Liver (tissue), 9 donors: ENCODE results near the gene TFF2. TPM values are rescaled to one million over a fixed set of nuclear protein-coding genes. Genes with fewer than 3 reads are reported as not detected.

Experiments used
- DNase-seq: peaks from one replicate; pipeline ENCODE4 v3.0.0-alpha.2; 2017; ENCODE audit warnings: low spot score
- H3K27ac ChIP-seq, 2 donors: one replicate each; pipeline ENCODE4 v1.7.0; 2013; ENCODE audit warnings: inconsistent platforms in 2 of 2, low read length in 2 of 2, control low read depth in 1 of 2, low read depth in 1 of 2, mild to moderate bottlenecking in 1 of 2
- H3K27me3 ChIP-seq, 4 donors: one replicate each; pipeline versions ENCODE4 v1.6.1 to v1.7.0; 2013; ENCODE audit warnings: low read length in 3 of 4, inconsistent platforms in 1 of 4, mild to moderate bottlenecking in 1 of 4, moderate library complexity in 1 of 4; ENCODE audit not compliant: control insufficient read depth in 4 of 4, insufficient read depth in 4 of 4
- H3K36me3 ChIP-seq, 4 donors: one replicate each; pipeline versions ENCODE4 v1.6.1 to v1.7.0; 2013; ENCODE audit warnings: low read length in 3 of 4, mild to moderate bottlenecking in 3 of 4, low read depth in 1 of 4, moderate library complexity in 1 of 4; ENCODE audit not compliant: control insufficient read depth in 4 of 4, insufficient read depth in 3 of 4
- H3K4me1 ChIP-seq, 4 donors: one replicate each; pipeline versions ENCODE4 v1.6.1 to v1.7.0; 2013; ENCODE audit warnings: low read length in 3 of 4, mild to moderate bottlenecking in 3 of 4, moderate library complexity in 1 of 4; ENCODE audit not compliant: control insufficient read depth in 4 of 4, insufficient read depth in 4 of 4
- H3K4me3 ChIP-seq, 3 donors: one replicate each; pipeline versions ENCODE4 v1.6.1 to v1.7.0; 2013; ENCODE audit warnings: low read length in 3 of 3, control low read depth in 1 of 3, low read depth in 1 of 3, mild to moderate bottlenecking in 1 of 3
- H3K9ac ChIP-seq, 2 donors: one replicate each; pipeline ENCODE4 v1.7.0; 2013; ENCODE audit warnings: low read length in 2 of 2, mild to moderate bottlenecking in 2 of 2, moderate library complexity in 2 of 2, control low read depth in 1 of 2, low read depth in 1 of 2
- H3K9me3 ChIP-seq, 4 donors: one replicate each; pipeline versions ENCODE4 v1.6.1 to v1.7.0; 2013; ENCODE audit warnings: low read length in 3 of 4; ENCODE audit not compliant: control insufficient read depth in 4 of 4
- CTCF ChIP-seq: fragments of 150-350 bp; IDR thresholded peaks from 2 replicates; pipeline ENCODE4 v1.5.1; 2017; ENCODE audit warnings: improper control_type of control experiment, low read depth, low read length; ENCODE audit not compliant: missing input control
- EGR1 ChIP-seq, 2 donors: IDR thresholded peaks; 2 replicates each; pipeline ENCODE4 v1.6.1; 2016 to 2018; ENCODE audit warnings: antibody characterized with exemption in 2 of 2, low read depth in 2 of 2
- FOXA1 ChIP-seq: IDR thresholded peaks from 2 replicates; pipeline ENCODE4 v1.6.1; 2016; ENCODE audit warnings: antibody characterized with exemption
- FOXA2 ChIP-seq: IDR thresholded peaks from 2 replicates; pipeline ENCODE4 v1.6.1; 2016; ENCODE audit warnings: antibody characterized with exemption
- GABPA ChIP-seq, 2 donors: IDR thresholded peaks in 1 of 2; conservative IDR thresholded peaks in 1 of 2; 2 replicates each; pipeline ENCODE4 v1.6.1; 2016; ENCODE audit warnings: antibody characterized with exemption in 2 of 2, mild to moderate bottlenecking in 1 of 2, moderate library complexity in 1 of 2
- HNF4A ChIP-seq, 2 donors: conservative IDR thresholded peaks; 2 replicates each; pipeline ENCODE4 v1.6.1; 2016; ENCODE audit warnings: antibody characterized with exemption in 2 of 2, mild to moderate bottlenecking in 2 of 2
- HNF4G ChIP-seq: IDR thresholded peaks from 2 replicates; pipeline ENCODE4 v1.6.1; 2016; ENCODE audit warnings: antibody characterized with exemption
- JUND ChIP-seq, 2 donors: IDR thresholded peaks; 2 replicates each; pipeline ENCODE4 v1.6.1; 2016; ENCODE audit warnings: antibody characterized with exemption in 2 of 2
- MAX ChIP-seq: IDR thresholded peaks from 2 replicates; pipeline ENCODE4 v1.6.1; 2016; ENCODE audit warnings: antibody characterized with exemption
- NR2F2 ChIP-seq: IDR thresholded peaks from 2 replicates; pipeline ENCODE4 v1.6.1; 2016; ENCODE audit warnings: antibody characterized with exemption
- RAD21 ChIP-seq, 2 donors: IDR thresholded peaks; 2 replicates each; pipeline ENCODE4 v1.6.1; 2016; ENCODE audit warnings: antibody characterized with exemption in 2 of 2, mild to moderate bottlenecking in 2 of 2
- REST ChIP-seq: IDR thresholded peaks from 2 replicates; pipeline ENCODE4 v1.6.1; 2016; ENCODE audit warnings: antibody characterized with exemption, mild to moderate bottlenecking
- RXRA ChIP-seq, 2 donors: IDR thresholded peaks; 2 replicates each; pipeline ENCODE4 v1.6.1; 2017 to 2018; ENCODE audit warnings: antibody characterized with exemption in 2 of 2, mild to moderate bottlenecking in 1 of 2
- SP1 ChIP-seq: IDR thresholded peaks from 2 replicates; pipeline ENCODE4 v1.6.1; 2018; ENCODE audit warnings: antibody characterized with exemption, mild to moderate bottlenecking
- TAF1 ChIP-seq: conservative IDR thresholded peaks from 2 replicates; pipeline ENCODE4 v1.6.1; 2016; ENCODE audit warnings: antibody characterized with exemption, mild to moderate bottlenecking
- YY1 ChIP-seq: IDR thresholded peaks from 2 replicates; pipeline ENCODE4 v1.6.1; 2016; ENCODE audit warnings: antibody characterized with exemption, mild to moderate bottlenecking
- ZBTB33 ChIP-seq: IDR thresholded peaks from 2 replicates; pipeline ENCODE4 v1.6.1; 2016; ENCODE audit warnings: antibody characterized with exemption
- WGBS: extraction: QIAGEN DNeasy Blood & Tissue Kit; methylation state at CpG from one replicate; pipeline ENCODE4 v1.1.7; 2013; 5-methylcytosine and 5-hydroxymethylcytosine counted together
- polyA plus RNA-seq, 2 donors: library from polyadenylated mRNA; stranded (reverse) in 1 of 2; unstranded in 1 of 2; fragments of 200-250 nt in 1 of 2; fragments of >200 nt in 1 of 2; fragmentation: Nextera tagmentation in 1 of 2; extraction: Ambion mirVana in 1 of 2; gene quantifications; one replicate each; pipeline versions ENCODE4 v1.2.1 to v1.2.3, GENCODE V29; 2013 to 2015
- total RNA-seq, 2 donors: library from RNA; depleted of rRNA; stranded (reverse); fragments of >200 nt; gene quantifications; one replicate each; pipeline ENCODE4 v1.2.3, GENCODE V29; 2014
- TF ChIP-seq, protein P1 (sequence below): IDR thresholded peaks from 2 replicates; pipeline ENCODE4 v1.6.1; 2016; ENCODE audit warnings: antibody characterized with exemption
- donor health status: healthy.
- donor health status: healthy.
- donor health status: healthy.
- donor health status: healthy.
- donor health status: healthy.

The TFF2 gene
- total RNA-seq (not detected), polyA plus RNA-seq (1 to 10 TPM in 1 of 2 donors, not detected in 1; 1.0 TPM)

GRCh38 chr21:42350927-42351426, at the start of gene TFF2:
TFF2 (minus strand) TSS chr21:42350994; CDS start chr21:42350957, 37 bp downstream.
- H3K4me1 ChIP-seq = no peaks in the 10 kb centered on the region
- H3K27me3 ChIP-seq = peaks cover 0 to 9% (median 0%) of the 10 kb centered on the region in 4 donors
- H3K9me3 ChIP-seq = no peaks in the 10 kb centered on the region
- no peak for TF ChIP-seq HNF4G
- no peak for TF ChIP-seq SP1
- TF ChIP-seq, protein P1, sequence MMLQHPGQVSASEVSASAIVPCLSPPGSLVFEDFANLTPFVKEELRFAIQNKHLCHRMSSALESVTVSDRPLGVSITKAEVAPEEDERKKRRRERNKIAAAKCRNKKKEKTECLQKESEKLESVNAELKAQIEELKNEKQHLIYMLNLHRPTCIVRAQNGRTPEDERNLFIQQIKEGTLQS = no peak
- no peak for TF ChIP-seq FOXA2
- no peak for TF ChIP-seq REST
- no peak for TF ChIP-seq ZBTB33
- no peak for TF ChIP-seq FOXA1
- no peak for TF ChIP-seq RAD21 (IDR thresholded peaks at IDR 0.05)
- TF ChIP-seq RXRA (IDR thresholded peaks at IDR 0.05) = no peak
- no peak for TF ChIP-seq GABPA (IDR thresholded peaks at IDR 0.05 in 1 of 2, conservative IDR thresholded peaks at IDR 0.05 in 1 of 2)
- no peak for TF ChIP-seq EGR1 (IDR thresholded peaks at IDR 0.05; ENCODE audit: low read depth in 2 of 2)
- TF ChIP-seq MAX = no peak
- TF ChIP-seq YY1 = no peak
- TF ChIP-seq HNF4A (conservative IDR thresholded peaks at IDR 0.05) = no peak
- TF ChIP-seq NR2F2 = no peak
- no peak for TF ChIP-seq CTCF
- no peak for TF ChIP-seq JUND (IDR thresholded peaks at IDR 0.05)
- no peak for TF ChIP-seq TAF1
- WGBS = 49% methylated on average over 13 of the region's 13 CpGs
- H3K27ac ChIP-seq = no peak within 1 kb of the TSS
- no peak for DNase-seq
- H3K4me3 ChIP-seq = no peak within 1 kb of the TSS
- no peak within 1 kb of the TSS for H3K9ac ChIP-seq
- H3K36me3 ChIP-seq = no peaks in the 10 kb centered on the region
